Measurements from ENCODE around the gene PDE4C. TPM values are rescaled to one million over a fixed set of nuclear protein-coding genes. Genes with fewer than 3 reads are reported as not detected.

The PDE4C gene
- total RNA-seq, 1 experiment from 2014 or later = not detected

DNA sequence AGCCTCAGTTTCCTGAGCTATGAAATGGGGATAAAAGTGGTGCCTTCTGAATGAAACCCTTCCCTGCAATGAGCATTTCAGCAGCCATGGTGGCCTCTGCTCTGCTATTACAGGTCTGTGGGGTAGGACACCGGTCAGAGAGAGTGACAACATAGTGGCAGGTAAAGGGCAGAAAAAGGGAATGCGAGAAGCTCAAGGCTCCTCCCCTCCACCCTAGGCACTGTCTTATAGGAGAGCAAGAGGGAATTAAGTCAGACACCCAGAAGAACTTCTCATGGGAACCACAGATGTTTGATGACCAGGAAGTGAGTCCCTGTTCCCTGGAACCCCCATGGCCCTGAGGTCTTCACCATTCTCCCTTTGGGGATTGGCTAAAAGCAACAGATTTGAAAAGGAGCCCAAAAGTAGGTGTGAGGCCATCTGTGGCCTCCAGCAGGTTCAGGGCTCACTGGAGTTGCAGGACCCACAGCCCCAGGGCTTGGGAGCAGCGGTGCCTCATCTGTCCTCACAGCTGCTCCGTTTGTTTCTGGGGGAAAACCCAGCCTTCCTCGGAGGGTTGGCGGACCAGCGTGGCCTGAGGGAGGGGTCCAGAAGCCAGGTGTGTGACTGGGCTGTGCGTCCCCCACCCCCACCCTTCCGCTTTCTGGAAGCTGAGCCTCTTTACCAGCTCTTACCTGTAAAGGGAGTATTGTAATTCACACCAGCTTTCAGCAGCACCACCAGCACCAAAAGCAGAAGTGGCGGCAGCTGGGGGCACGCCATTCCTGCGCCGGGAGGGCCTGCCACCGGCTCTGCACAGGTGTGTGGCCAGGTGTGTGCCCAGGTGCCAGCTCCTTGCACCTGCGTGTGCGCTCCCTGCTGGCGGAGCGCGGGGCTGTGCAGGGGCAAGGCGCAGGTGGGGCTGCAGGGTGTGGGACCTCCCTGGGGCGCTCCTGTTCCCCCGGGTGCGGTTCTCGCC lies 28.6 kb upstream of the PDE4C start:
- DNase-seq (ENCODE audit: low spot score) = no peak

DNA sequence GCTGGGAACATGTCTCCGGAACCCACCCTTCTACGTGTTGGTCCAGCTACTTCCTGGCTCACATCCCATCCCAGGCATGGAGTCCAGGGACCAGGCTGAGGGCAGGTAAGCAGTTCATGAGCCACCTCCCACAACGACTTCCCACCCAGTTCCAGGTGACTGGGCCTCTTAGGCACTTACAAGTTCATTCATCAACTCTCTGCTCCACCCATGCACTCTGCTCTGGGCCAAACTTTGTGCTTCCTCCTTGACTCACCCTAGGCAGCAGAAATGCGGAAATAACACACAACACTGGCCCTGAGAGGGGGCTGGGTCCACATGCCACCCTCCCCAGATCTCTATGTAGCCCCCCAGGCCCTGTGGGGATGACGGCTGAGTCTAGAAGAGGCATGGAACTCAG lies 27.5 kb upstream of the PDE4C start:
- DNase-seq (ENCODE audit: low spot score) = no peak

DNA sequence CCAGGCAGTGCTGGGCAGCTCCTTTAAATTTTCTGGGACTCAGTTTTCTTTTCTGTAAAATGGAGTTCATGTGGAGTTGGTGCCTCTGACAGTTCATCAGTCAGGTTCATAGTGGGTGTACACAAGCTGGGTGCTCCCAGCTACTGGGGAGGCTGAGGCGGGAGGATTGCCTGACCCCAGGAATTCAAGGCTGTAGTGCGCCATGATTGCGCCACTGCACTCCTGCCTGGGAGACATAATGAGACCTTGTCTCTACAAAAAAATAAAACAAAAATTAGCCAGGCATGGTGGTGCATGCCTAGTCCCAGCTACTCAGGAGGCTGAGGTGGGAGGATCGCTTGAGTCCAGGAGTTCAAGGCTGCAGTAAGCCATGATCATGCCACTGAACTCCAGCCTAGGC lies 26.9 kb upstream of the PDE4C start:
- no peak for DNase-seq (ENCODE audit: low spot score)

DNA sequence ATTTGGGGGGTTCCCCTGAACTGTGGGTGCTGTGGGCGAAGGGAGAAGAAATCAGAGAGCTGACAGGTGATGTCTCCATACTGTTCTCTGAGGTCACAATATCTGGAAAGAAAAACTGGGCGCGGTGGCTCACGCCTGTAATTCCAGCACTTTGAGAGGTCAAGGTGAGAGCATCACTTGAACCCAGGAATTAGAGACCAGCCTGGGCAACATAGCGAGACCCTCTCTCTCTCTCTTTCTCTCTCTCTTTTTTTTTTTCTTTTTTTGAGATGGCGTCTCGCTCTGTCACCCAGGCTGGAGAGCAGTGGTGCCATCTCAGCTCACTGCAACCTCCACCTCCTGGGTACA lies 26.1 kb upstream of the PDE4C start:
- no peak for DNase-seq (ENCODE audit: low spot score)

DNA sequence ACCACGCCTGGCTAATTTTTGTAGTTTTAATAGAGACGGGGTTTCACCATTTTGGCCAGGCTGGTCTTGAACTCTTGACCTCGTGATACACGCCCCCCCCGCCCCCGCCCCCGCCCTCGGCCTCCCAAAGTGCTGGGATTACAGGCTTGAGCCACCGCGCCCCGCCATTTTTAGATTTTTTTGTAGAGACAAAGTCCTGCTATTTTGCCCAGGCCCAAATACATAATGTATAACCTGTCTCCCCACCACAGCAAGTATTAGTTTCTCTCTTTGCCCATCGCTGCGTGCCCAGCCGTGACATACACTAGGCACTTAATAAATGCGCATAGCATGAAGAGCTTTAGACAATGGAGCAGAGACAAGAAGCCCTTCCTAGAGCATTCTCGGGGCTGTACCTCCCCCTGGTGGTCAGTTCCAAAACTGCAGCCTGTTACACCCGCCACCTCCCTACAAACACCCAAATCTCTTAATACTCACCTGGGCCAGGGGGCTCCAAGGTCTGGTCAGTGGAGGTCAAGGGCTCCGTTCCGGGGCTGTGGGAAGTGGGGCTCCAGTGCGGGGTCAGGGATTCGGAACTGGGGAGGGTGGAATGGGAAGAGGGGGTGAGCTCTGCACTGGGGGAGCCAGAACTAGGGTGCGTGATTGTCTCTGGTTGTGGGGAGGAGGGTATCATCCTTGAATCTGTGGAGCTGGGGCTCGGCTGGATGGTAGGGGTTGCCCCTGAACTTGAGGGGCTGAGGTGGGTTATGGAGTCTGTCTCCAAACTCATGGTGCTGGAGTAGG lies 25.5 kb upstream of the PDE4C start:
- peak; percentile 79 for DNase-seq (ENCODE audit: low spot score)

DNA sequence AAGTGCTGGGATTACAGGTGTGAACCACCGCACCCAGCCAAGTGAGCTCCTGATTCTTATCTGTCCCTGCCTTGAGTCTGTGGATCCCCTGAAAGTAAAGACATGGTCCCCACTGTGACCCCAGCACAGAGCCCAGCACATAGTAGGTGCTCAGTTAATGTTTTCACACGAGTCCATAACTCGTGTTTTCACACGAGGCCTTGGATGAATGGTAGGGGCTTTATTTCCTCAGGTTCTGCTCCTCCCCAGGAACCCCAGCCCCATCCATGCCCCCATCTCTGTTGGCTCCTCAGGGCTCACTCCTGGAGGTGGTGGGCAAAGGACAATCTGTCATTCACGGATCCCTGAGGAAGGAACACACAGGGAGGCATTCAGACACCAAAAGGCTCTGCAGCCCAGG lies 23.6 kb upstream of the PDE4C start:
- DNase-seq (ENCODE audit: low spot score) = no peak

DNA sequence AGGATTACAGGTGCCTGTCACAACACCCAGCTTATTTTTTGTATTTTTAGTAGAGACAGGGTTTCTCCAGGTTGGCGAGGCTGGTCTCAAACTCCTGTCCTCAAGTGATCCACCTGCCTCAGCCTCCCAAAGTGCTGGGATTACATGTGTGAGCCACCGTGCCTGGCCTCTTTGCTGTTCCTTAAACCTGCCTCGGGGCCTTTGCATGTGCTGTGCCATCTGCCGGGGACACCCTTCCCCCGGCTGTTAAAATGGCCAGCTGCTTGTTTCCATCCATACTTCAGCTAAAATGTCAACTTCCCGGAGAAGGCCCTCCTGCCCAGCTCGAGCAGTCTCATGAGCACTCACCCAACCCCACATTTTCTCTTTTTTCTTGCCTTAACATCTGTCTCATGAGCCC lies 19.1 kb upstream of the PDE4C start:
- DNase-seq (ENCODE audit: low spot score) = no peak

GRCh38 chr19:18239303-18239702 lies 13.1 kb upstream of the PDE4C start:
- DNase-seq (ENCODE audit: low spot score) = no peak

DNA sequence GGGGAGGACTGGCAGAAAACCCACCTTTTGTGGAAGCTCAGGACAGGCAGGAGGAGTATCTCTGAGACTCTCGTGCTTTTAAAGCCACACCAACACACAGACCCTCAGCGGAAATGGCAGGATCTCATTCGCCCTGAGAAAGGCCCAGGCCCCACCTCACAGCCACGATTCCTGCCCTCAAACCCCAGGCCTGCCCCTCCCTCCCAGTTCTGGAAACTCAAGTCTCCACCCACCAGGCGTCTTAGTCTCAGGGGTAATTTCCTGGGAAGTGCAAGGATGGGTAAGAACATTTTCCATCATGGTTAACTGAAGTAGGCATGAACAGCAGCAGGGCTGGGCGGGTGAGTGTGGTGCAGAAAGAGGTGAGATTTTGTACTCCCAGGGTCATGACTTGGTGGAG lies 8.0 kb upstream of the PDE4C start:
- no peak for DNase-seq (ENCODE audit: low spot score)

GRCh38 chr19:18233224-18233825 lies 7.1 kb upstream of the PDE4C start:
- DNase-seq (ENCODE audit: low spot score) = no peak

DNA sequence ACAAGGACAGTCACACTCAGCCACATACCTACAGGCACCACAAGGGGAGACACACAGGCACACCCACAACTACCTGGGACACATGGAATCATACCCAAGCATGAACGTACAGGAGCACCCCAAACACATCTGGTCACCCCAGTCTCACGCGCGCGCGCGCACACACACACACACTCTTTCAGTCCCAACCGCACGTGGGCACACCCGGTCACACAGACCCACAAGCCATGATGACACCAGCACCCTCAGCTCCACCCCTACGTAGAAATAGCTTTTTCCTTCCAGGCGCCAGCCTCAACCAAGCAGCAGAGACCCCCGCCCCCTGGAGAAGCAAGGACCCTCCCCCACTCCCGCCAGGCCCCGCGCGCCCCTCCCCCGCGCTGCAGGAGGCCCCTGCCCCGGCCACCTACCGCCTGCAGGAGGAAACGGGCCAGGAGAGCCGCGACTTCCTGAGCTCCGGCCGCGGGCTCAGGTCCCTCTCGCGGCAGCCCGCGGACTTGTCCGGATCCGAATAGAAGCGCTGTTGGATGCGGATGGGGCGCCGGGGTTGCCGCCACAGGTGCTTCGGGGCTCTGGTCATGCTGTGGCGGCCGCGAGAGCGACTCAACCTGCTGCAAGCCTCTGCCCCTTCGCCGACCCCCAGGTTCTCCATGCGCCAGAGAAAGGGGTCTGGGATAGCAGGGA lies 6.4 kb upstream of the PDE4C start:
- DNase-seq (ENCODE audit: low spot score) = no peak

DNA sequence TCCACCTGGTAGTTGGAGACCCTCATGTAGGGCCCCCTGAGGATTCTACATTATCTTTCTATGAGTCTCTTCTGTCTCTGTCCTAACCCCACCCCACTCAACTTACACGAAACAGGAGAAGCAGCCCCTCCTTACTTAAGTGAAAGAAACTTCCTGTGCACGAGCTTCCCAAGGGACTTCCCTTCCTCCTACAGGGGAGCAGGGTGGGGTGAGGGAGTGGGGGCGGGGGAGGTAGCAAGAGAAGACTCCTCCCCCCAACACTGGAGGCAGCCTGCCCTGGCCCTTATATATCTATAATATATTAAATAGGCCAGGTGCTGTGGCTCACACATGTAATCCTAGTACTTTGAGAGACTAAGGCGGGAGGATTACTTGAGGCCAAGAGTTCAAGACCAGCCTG lies 5.5 kb upstream of the PDE4C start:
- peak; percentile 35 for DNase-seq (ENCODE audit: low spot score)

DNA sequence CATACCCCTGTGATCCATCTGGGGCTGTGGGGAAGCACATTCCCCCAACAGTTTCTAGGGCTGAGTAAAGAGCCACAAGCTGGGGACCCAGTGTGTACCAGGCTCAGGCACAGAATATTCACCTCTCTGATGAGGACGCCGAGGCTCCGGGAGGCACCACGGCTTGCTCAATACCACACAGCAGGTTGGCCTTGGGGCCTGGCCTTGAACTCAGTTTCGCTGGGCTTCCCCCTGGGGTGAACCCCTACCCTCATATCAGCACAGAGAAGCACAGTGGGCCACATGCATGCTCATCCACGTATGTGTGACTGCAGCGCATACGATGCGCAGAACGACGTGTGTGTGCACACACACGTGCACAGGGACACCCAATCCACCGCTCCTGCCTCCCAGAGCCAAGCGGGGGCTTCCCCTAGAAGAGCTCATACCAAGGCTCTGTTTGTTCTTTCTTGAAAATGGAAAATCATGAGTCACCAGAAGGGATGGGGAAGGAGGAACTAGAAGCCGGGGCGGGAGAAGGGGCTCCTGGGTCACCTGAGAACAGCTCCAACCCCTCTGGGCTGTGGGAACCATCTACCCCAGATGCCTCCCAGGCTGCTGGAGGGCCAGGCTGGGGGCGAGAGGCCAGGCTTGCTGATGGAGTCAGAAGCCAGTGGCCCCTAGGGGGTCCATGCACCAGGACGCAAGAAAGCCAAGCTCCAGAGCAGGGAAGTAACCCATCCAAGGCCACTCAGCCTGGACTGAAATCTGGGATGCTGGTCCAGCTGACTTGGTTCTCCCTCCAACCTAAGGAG lies 4.9 kb upstream of the PDE4C start:
- DNase-seq (ENCODE audit: low spot score) = peak; percentile 58

GRCh38 chr19:18229915-18230314 lies 3.7 kb upstream of the PDE4C start:
- DNase-seq (ENCODE audit: low spot score) = no peak

DNA sequence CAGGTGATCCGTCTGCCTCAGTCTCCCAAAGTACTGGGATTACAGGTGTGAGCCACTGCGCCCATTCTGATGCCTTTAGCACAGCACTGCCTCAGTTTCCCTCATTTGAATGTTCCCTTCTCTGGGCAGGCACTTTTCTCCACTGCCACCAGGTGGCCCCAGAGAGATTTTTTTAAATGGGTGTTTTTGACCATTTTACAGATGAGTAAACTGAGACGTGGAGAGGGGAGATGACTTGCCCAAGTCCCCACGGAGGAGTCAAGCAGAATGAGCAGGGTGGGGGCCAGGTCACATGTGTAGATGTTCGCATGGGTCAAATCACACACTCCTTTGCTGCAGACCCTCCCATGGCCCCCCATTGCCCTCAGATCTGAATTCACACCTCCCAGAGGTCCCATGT lies 3.2 kb upstream of the PDE4C start:
- DNase-seq (ENCODE audit: low spot score) = no peak

DNA sequence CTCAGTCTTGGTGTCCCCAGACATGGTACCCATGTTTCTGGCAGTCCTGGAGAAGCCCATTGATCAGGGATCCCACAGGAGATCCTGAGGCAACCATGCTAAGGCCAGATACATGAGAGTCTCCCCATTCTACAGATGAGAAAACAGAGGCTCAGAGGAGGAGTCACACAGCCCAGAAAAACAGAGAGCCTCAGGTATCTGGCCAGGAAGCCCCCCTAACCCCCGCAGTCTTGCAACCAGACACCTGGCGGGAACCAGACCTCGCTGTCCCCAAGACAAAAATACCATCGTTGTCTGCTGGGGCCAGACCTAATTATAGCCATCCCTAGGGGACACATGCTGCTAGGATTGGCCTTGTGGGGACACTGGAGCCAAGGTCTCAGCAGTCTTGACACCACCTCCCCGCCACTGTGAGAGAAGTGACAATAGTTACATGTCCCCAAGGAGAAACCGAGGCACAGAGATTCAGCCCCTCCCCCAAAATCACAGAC lies 1.6 kb upstream of the PDE4C start:
- DNase-seq (ENCODE audit: low spot score) = no peak

DNA sequence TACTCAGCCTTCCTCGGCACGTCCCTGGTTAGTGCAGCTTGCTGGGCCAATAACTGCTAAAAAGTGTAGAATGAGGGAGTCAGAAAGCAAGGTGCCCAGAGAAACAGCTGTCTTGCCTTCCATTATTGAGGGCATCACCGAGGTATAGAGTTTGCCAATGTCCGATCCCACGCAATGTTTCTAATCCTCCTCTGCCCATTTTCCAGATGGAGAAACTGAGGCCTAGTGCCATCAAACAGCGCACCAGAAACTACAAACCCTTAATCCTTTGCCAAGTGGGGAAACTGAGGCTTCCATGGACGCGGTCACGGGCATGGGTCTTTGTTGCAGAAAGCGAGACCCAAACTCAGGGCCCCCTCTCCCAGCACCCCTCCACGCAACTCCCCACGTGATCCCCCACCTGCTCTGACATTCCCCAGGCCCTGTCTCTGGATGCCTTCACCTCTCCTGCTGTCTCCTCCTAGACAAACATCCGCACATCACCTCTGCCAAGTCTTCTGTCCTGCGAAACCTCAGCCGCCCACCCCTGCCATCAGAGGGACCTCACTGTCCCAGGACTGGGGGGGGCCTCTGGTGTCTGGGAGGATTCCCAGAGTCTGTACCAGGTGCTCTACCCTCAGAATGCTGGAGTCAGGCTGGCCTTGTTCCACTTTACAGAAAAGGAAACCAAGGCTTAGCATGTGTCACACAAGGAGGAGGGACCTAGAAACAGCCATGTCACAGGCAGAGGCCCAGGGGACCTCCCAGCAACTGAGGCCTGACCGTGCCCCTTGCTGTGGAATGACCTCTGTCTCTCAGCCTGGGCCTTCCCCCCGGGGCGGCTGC lies 930 bp upstream of the PDE4C start:
- no peak for DNase-seq (ENCODE audit: low spot score)

- no peak for DNase-seq (ENCODE audit: low spot score)
These were observed 910 bp downstream of the PDE4C start for GRCh38 chr19:18225355-18225701.

- DNase-seq (ENCODE audit: low spot score) = peak; percentile 97
These were observed 1.5 kb downstream of the PDE4C start for GRCh38 chr19:18224525-18225354.

Data from A172 (cell line).